Endothelial cell of umbilical vein (primary cell): ENCODE data around the gene PRRC2B. TPM values are rescaled to one million over a fixed set of nuclear protein-coding genes. Genes with fewer than 3 reads are reported as not detected.

Experiments
- BruUV-seq: library from RNA; stranded (reverse); fragments of 400-500 nt; replicated peaks from 2 replicates; lab custom pipeline; 2021; lab: Mats Ljungman, UMichigan
- CTCF ChIA-PET: fragments of 300-600, 350-600 bp; sonication (Branson Sonifier 250); formaldehyde crosslinking; loops from one replicate; lab custom pipeline; 2021; ENCODE audit warnings: antibody characterized with exemption, inconsistent platforms; lab: Charles Lee
- POLR2A ChIA-PET: fragments of 300-600, 350-600 bp; sonication (Branson Sonifier 250); formaldehyde crosslinking; loops from one replicate; lab custom pipeline; 2021; ENCODE audit warnings: antibody characterized with exemption, inconsistent platforms; lab: Charles Lee
- DNase-seq: peaks from one replicate; pipeline ENCODE4 v3.0.0-alpha.2; 2011; ENCODE audit warnings: low read depth, low spot score
- FAIRE-seq: peaks from 2 replicates; lab custom pipeline; 2011; peaks lifted over from hg19 to GRCh38; lab: Jason Lieb, UNC
- H2AFZ ChIP-seq: 2 replicates; pipeline ENCODE4 v1.6.0; 2012; ENCODE audit warnings: low read depth, low read length, control low read depth, inconsistent platforms
- H3K27ac ChIP-seq: 2 replicates; pipeline ENCODE4 v1.5.1; 2011; ENCODE audit warnings: low read depth, mild to moderate bottlenecking, control low read depth, low read length, moderate library complexity; ENCODE audit not compliant: insufficient read depth
- H3K27me3 ChIP-seq, 2 experiments: 2 replicates each; pipeline versions ENCODE4 v1.6.0 to v1.6.1; 2011; ENCODE audit warnings: low read length in 2 of 2, mixed read lengths in 1 of 2; ENCODE audit not compliant: control insufficient read depth in 2 of 2, insufficient read depth in 2 of 2
- H3K36me3 ChIP-seq, 2 experiments: 2 replicates in 1 of 2; 3 replicates in 1 of 2; pipeline ENCODE4 v1.5.1; 2011; ENCODE audit warnings: low read length in 2 of 2, mild to moderate bottlenecking in 1 of 2, moderate library complexity in 1 of 2; ENCODE audit not compliant: control insufficient read depth in 2 of 2, insufficient read depth in 2 of 2; ENCODE audit errors: extremely low read depth in 1 of 2
- H3K4me1 ChIP-seq: 3 replicates; pipeline ENCODE4 v1.5.1; 2011; ENCODE audit warnings: mild to moderate bottlenecking, low read length; ENCODE audit not compliant: control insufficient read depth, insufficient read depth; ENCODE audit errors: extremely low read depth
- H3K4me2 ChIP-seq: 2 replicates; pipeline ENCODE4 v1.6.1; 2011; ENCODE audit warnings: low read length, control low read depth, mixed read lengths; ENCODE audit not compliant: insufficient read depth
- H3K4me3 ChIP-seq, 3 experiments: fragments of 200-600 bp in 1 of 3; sonication (generic), shearing (Covaris generic) in 1 of 3; replicated peaks in 1 of 3; 2 replicates each; pipeline ENCODE4 v1.5.1; 2011 to 2016; ENCODE audit warnings: control low read depth in 3 of 3, low read length in 3 of 3, mild to moderate bottlenecking in 2 of 3, inconsistent platforms in 1 of 3, low read depth in 1 of 3, moderate library complexity in 1 of 3; ENCODE audit not compliant: insufficient read depth in 1 of 3
- H3K79me2 ChIP-seq: 2 replicates; pipeline ENCODE4 v1.6.0; 2012; ENCODE audit warnings: low read length, inconsistent platforms; ENCODE audit not compliant: control insufficient read depth, insufficient read depth
- H3K9ac ChIP-seq: replicated peaks from 2 replicates; pipeline ENCODE3; 2011; ENCODE audit warnings: low read length, control low read depth; ENCODE audit not compliant: insufficient read depth; ENCODE audit errors: extremely low read depth
- H3K9me1 ChIP-seq: replicated peaks from 3 replicates; pipeline ENCODE4 v1.6.0; 2011; ENCODE audit warnings: mild to moderate bottlenecking, low read length; ENCODE audit not compliant: control insufficient read depth, insufficient read depth; ENCODE audit errors: extremely low read depth
- H3K9me3 ChIP-seq: replicated peaks from 2 replicates; pipeline ENCODE4 v1.5.1; 2012; ENCODE audit warnings: low read length, inconsistent platforms; ENCODE audit not compliant: control insufficient read depth, insufficient read depth
- H4K20me1 ChIP-seq: replicated peaks from 2 replicates; pipeline ENCODE3; 2011; ENCODE audit warnings: mild to moderate bottlenecking, low read length; ENCODE audit not compliant: control insufficient read depth, insufficient read depth; ENCODE audit errors: extremely low read depth
- EZH2 ChIP-seq: IDR thresholded peaks from 2 replicates; pipeline ENCODE4 v1.6.1; 2012; ENCODE audit warnings: borderline replicate concordance, low read depth, mild to moderate bottlenecking, moderate library complexity, low read length, inconsistent platforms; ENCODE audit not compliant: severe bottlenecking
- FOS ChIP-seq: IDR thresholded peaks from 2 replicates; pipeline ENCODE4 v1.6.1; 2011; ENCODE audit warnings: mild to moderate bottlenecking, low read length, moderate library complexity, borderline replicate concordance; ENCODE audit not compliant: insufficient read depth
- GATA2 ChIP-seq: IDR thresholded peaks from 2 replicates; pipeline ENCODE4 v1.7.0; 2011; ENCODE audit warnings: low read depth, mild to moderate bottlenecking, moderate library complexity, mixed read lengths, low read length; ENCODE audit not compliant: insufficient read length, insufficient read depth
- JUN ChIP-seq: IDR thresholded peaks from 2 replicates; pipeline ENCODE4 v1.6.1; 2011; ENCODE audit warnings: borderline replicate concordance, low read depth; ENCODE audit not compliant: insufficient read length, insufficient read depth
- MYC ChIP-seq: IDR thresholded peaks from one replicate; pipeline ENCODE4 v1.6.1; 2011; ENCODE audit warnings: mild to moderate bottlenecking, low read depth, low read length
- POLR2A ChIP-seq: IDR thresholded peaks from 2 replicates; pipeline ENCODE4 v1.6.1; 2012; ENCODE audit warnings: low read depth, mild to moderate bottlenecking, control low read depth, low read length
- POLR2AphosphoS5 ChIP-seq: IDR thresholded peaks from 2 replicates; pipeline ENCODE4 v1.6.1; 2012; ENCODE audit warnings: low read depth, mild to moderate bottlenecking, control low read depth, low read length, moderate library complexity; ENCODE audit not compliant: insufficient read depth
- dilution Hi-C: fragments of 300-500 bp; cut with MboI; formaldehyde crosslinking; loops from one replicate; pipeline ENCODE4 v1.15.0; 2019; ENCODE audit warnings: low sequenced_read_pairs; ENCODE audit not compliant: extremely low pct_ligation_motif_present
- intact Hi-C: fragments of 100-400 bp; cut with micrococcal nuclease; formaldehyde crosslinking; loops from one replicate; pipeline ENCODE4 v1.10.0; 2022
- polyA plus RNA-seq, 4 experiments: library from polyadenylated mRNA; depleted of rRNA in 3 of 4; stranded (reverse) in 3 of 4; unstranded in 1 of 4; fragments of >200 nt; gene quantifications; 2 replicates each; pipeline versions ENCODE4 v1.2.1 to v1.2.3, GENCODE V29; 2011 to 2012; ENCODE audit warnings: missing spikeins in 1 of 4
- total RNA-seq: library from RNA; stranded (reverse); gene quantifications from 2 replicates; pipeline ENCODE4 v1.2.3, GENCODE V29; 2021
- TF ChIP-seq, protein P1 (sequence below), 2 donors: IDR thresholded peaks; 1 replicate in 1 of 2; 2 replicates in 1 of 2; pipeline ENCODE4 v1.5.1; 2011; ENCODE audit warnings: low read length in 2 of 2, mild to moderate bottlenecking in 2 of 2, moderate library complexity in 2 of 2, control low read depth in 1 of 2, inconsistent platforms in 1 of 2, low read depth in 1 of 2; ENCODE audit not compliant: insufficient read depth in 1 of 2; ENCODE audit errors: extremely low read depth in 1 of 2
- TF ChIP-seq, protein P2 (sequence below): IDR thresholded peaks from 2 replicates; pipeline ENCODE4 v1.6.1; 2011; ENCODE audit not compliant: insufficient read depth, insufficient read length

Gene PRRC2B
- total and polyA plus RNA-seq, 2 donors (not counting 3 experiments of a cell fraction or from before 2014, with no cell fraction given), result 35.6 to 256 TPM

DNA sequence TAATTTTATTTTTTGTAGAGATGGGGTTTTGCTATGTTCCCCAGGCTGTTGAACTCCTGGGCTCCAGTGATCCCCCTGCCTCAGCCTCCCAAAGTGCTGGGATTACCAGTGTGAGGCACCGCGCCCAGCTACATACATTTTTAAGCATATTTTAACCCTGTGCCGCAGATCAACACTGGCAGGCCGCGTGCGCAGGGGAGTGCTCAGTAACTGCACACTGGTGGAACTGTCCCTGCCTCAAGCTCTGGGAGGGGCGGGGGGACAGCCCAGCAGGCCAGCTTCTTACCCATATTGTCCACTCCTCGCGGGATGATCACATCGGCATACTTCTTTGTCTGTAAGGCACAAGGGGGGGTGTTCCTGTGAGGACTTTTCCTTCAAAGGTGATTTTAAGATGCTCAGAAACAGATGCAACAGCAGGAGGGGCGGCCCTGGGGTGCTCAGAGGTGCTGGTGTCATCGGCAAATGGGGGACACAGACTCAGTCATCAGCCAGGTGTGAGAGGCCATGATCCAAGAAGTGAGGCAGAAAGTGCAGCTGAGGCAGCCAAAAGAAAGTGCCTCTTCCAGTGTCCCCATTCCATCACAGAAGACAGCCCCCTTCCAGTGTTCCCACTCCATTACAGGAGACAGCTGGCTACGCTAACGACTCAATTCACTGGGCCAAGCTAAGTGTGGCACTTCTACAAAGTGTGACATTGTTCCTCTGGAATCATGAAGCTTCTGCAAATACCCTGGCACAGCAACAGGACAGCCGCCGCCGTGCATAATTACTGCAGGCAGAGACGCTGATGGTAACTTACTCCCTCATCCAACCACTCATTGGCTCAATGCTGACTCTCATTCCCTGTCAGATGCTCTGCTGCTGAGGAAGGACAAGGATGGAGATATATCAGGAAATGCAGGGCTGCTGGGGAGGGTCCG is 132.0 kb downstream of the PRRC2B start:
- TF ChIP-seq, protein P1, sequence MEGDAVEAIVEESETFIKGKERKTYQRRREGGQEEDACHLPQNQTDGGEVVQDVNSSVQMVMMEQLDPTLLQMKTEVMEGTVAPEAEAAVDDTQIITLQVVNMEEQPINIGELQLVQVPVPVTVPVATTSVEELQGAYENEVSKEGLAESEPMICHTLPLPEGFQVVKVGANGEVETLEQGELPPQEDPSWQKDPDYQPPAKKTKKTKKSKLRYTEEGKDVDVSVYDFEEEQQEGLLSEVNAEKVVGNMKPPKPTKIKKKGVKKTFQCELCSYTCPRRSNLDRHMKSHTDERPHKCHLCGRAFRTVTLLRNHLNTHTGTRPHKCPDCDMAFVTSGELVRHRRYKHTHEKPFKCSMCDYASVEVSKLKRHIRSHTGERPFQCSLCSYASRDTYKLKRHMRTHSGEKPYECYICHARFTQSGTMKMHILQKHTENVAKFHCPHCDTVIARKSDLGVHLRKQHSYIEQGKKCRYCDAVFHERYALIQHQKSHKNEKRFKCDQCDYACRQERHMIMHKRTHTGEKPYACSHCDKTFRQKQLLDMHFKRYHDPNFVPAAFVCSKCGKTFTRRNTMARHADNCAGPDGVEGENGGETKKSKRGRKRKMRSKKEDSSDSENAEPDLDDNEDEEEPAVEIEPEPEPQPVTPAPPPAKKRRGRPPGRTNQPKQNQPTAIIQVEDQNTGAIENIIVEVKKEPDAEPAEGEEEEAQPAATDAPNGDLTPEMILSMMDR (IDR thresholded peaks at IDR 0.05; ENCODE audit: extremely low read depth in 1 of 2, insufficient read depth in 1 of 2, low read depth in 1 of 2, low read length in 2 of 2), result no peak
- no peak for TF ChIP-seq JUN
- H3K4me1 ChIP-seq, result no peaks in the 10 kb centered on the region
- peaks cover 8 to 46% of the 10 kb centered on the region in 2 experiments for H3K36me3 ChIP-seq
- no peaks in the 10 kb centered on the region for H4K20me1 ChIP-seq
- H3K4me2 ChIP-seq, result no peak overlapping the region
- no peaks in the 10 kb centered on the region for H3K27me3 ChIP-seq
- POLR2A ChIA-PET, result no interaction called here
- H3K9me1 ChIP-seq, result no peaks in the 10 kb centered on the region
- no peaks in the 10 kb centered on the region for H3K9me3 ChIP-seq
- CTCF ChIA-PET, result interaction anchor here (1.2 kb wide), 1 partner anchor 33 kb away, joined by 3 read pairs; no protein-coding TSS in a partner anchor
- no peak overlapping the region for H3K4me3 ChIP-seq
- no peak overlapping the region for H3K9ac ChIP-seq
- no TSS peak for BruUV-seq
- H3K79me2 ChIP-seq, result peaks cover 4% of the 10 kb centered on the region
- no peak for FAIRE-seq
- H3K27ac ChIP-seq, result no peak overlapping the region
- H2AFZ ChIP-seq, result no peak overlapping the region
- DNase-seq, result no peak
- intact Hi-C loops, result no loop called here
- dilution Hi-C loops, result no loop called here

DNA sequence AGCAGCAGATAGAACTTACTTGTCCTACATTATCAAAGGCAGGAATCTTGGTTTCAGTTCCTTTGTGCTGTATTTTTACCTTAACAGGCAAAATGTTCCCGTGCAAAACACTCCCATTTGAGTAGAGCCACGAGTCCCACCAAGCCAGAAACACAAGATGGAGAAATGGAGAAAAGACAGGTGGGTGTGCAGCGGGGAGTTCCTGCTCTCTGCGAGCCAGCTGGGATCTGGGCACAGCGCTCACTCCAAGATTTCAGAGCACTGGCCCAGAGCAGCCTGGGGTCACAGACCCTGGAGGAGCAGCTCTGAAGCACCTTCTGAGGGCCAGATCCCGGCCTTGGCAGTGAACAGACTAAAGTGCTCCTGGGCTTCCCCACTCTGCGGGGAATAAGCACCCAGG is 134.3 kb downstream of the PRRC2B start:
- no peaks in the 10 kb centered on the region for H4K20me1 ChIP-seq
- no peak overlapping the region for H3K4me3 ChIP-seq
- no peak overlapping the region for H3K9ac ChIP-seq
- intact Hi-C loops (no loop called here), dilution Hi-C loops (no loop called here)
- H3K79me2 ChIP-seq, result peaks cover 4% of the 10 kb centered on the region
- H2AFZ ChIP-seq, result no peak overlapping the region
- H3K9me3 ChIP-seq, result no peaks in the 10 kb centered on the region
- DNase-seq (no peak), FAIRE-seq (no peak)
- CTCF ChIA-PET, result no interaction called here
- H3K9me1 ChIP-seq, result no peaks in the 10 kb centered on the region
- no peaks in the 10 kb centered on the region for H3K27me3 ChIP-seq
- TF ChIP-seq JUN (no peak), FOS (no peak), GATA2 (no peak), MYC (no peak), EZH2 (no peak), POLR2A (no peak), POLR2AphosphoS5 (no peak)
- TF ChIP-seq, protein P2, sequence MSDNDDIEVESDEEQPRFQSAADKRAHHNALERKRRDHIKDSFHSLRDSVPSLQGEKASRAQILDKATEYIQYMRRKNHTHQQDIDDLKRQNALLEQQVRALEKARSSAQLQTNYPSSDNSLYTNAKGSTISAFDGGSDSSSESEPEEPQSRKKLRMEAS, result no peak
- TF ChIP-seq, protein P1 (IDR thresholded peaks at IDR 0.05; ENCODE audit: extremely low read depth in 1 of 2, insufficient read depth in 1 of 2, low read depth in 1 of 2, low read length in 2 of 2), result no peak
- peaks cover 8 to 44% of the 10 kb centered on the region in 2 experiments for H3K36me3 ChIP-seq
- POLR2A ChIA-PET, result no interaction called here
- BruUV-seq, result no TSS peak
- peaks cover 4% of the 10 kb centered on the region for H3K4me1 ChIP-seq
- no peak overlapping the region for H3K27ac ChIP-seq
- H3K4me2 ChIP-seq, result no peak overlapping the region
